Sciatic nerve (tissue), 2 donors: Measurements from ENCODE around the gene CST4. TPM values are rescaled to one million over a fixed set of nuclear protein-coding genes. Genes with fewer than 3 reads are reported as not detected.
A peak's percentile ranks its signal among the peaks of the same experiment; 100 is the strongest.
"Not testable (repeated sequence)": the region's sequence is repeated elsewhere in the genome, so short reads cannot be mapped to it uniquely, and the experiment has no call there.

ENCODE experiments used
- ATAC-seq: fragments of 200-7000 bp; cut with Tn5 transposase; one replicate; pipeline ENCODE4 v1.9.1; 2020; ENCODE audit warnings: mild to moderate bottlenecking, moderate library complexity
- DNase-seq: peaks from one replicate; pipeline ENCODE4 v3.0.0-alpha.2; 2020; ENCODE audit warnings: low spot score
- intact Hi-C: fragments of 100-400 bp; cut with DNase I; formaldehyde crosslinking; loops from one replicate; pipeline ENCODE4 v1.14.2; 2022
- total RNA-seq: library from RNA; stranded (reverse); fragmentation: NEBNext Ultra II Directional; extraction: Animal tissue kit (Norgen Biotek cat#: 25700); gene quantifications from one replicate; pipeline ENCODE4 v1.2.1, GENCODE V29; 2021
- donor health status: DM: no; HTN: no; CAD: no.
- donor health status: DM: no; HTN: no; CAD: no.

The CST4 gene
- total RNA-seq, 1 donor from 2014 or later: not detected

DNA sequence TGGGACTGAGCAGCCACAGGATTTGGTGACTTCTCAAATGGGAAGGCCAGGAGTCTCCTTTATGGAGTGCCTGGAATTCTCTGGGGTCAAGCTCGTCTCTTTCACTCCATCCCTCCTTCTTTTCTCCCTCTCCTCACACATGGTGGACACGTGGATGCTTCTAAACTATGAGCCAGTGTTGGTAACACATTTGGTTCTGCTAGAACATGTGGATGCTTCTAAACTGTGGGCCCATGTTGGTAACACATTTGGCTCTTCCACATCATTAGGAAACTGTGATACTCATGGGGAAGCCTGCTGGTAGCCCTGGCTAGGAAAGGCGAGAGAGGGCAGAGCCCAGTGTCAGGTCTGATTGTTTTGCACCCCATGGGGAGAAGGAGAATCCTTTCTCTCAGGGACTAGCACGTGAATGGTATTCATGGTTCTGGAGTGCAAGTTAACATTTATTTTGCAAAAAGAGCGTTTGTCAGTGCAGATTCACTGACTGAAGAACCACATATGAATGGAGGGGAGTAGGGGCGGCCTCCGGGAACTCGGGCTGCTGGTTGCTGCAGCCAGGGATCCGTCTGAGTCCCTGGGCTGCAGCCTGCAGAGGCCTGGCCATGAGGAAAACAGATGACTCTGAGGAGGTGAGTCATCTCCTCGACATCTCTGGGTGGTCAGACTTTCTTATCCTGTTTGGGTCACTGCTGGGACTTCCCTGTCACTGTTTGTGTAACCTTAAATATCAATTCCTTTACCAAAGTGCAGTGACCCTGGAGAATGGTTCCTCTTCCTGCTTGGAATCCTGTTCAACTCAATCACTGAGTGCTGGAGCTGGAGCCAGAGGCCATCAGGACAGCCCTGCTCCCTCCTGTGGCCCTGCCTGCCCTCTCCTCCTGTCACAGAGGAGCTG, 4.1 kb upstream of the CST4 start:
- peak; percentile 90 for ATAC-seq
- DNase-seq, intact Hi-C loops: not testable (repeated sequence)

DNA sequence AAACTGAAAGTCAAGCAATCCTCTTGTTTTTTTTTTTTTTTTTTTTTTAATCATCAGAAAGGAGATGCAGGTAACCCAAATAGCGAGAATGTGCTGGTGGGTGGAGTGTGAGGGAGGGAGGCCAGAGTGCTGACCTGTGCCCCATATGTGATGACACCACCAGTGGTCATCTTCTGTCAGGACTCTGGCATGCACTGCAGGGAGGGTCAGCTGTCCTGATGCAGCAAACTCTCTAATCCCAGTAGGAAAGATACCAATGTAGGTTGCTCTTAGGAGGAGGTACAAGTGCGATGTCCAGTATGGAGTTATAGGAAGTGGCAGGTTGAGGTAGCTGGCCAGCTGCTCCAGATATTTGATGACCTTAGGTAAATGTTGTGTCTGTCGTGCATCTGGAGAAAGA, 2.8 kb upstream of the CST4 start:
- ATAC-seq (no peak), DNase-seq (no peak)
- intact Hi-C loops: no loop called here

DNA sequence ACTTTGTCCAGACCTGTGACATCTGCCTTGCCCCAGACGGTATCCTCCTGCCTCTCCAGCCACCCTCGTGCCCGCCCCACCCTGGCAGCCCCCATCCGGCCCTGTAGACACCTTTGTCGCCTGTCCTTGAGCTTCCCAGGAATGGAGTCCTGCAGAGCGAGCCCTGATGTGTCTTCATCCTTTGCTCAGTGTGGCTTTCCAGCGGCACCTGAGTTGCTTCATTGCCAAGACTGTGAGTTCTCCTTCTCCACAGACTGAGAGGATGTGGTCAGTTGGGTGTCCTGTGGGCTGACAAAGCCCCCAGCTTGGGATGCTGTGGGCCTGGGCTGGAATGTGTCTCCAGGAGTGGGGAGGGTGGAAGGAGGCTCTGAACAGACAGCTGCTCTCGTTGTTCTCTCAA, 1.7 kb upstream of the CST4 start:
- DNase-seq: no peak

DNA sequence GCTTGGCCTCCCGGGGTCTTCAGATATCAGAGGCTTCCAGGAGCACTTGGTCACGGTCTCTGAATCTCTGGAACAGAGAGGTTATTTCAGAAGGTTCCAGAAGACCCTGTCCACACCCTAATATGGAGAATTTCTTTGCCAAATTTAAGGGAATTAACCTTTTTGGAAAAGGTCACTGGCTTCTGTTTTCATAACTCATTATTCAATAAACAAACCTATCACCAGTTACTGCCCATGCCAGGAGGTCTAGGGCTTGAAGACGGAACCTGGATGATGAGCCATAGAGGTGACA, 507 bp upstream of the CST4 start:
- intact Hi-C loops: no loop called here
- DNase-seq (no peak), ATAC-seq (no peak)

More for the DNA sequence above, 1.7 kb upstream of the CST4 start:
- no peak for ATAC-seq
- intact Hi-C loops: no loop called here

DNA sequence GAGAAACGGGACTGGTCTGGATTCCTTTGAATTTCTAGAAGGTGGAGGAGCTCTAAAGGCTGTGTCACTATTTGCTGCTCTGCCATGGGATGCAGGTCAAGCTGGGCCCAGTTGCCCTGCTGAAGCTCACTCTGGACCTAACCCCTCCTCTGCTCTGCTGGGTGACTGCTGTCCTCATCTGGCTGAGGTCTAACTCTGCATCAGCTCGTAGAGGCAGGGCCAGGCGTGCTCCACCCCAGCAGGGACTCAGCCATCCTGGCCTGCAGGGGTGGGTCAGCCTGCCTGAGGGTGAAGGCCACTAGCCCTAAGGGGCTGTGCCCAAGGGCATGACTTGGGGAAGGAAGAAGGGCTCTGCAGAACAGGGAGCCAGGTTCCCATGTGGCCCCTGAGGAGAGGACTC, 852 bp downstream of the CST4 start:
- DNase-seq: no peak
- intact Hi-C loops: no loop called here

DNA sequence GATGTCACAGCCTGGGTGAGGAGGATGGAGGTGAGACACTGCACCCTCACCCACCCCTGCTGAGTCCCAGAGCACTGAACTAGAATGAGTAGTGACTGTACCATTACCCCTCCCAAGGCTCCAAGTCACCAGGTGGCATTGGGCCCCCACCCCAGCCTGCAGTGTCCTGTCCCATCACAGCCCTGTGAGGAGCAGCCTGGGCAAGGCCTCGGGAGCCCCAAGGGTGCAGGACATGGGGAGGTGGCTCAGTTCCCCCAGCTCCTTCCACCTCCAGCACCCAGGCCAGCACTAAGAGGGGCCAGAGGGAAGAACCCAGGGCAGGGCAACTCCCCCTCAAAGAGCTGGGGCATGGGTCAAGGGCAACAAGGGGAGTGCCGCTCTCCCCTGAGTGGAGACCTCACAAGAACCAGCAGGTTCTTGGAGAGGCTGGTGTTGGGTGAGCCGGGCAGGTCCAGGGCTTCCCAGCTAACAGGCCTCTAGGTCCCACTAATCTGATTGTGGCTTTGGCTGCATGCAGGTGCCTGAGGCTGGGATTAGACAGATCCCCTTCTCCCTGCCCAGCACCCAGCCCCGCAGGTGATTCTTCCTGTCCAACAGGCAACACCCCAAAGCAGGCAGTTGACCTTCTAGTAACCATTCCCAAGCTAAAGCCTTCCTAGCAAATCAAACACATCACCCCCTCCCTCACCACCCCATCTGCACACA, 2.6 kb downstream of the CST4 start:
- no peak for ATAC-seq
- intact Hi-C loops: no loop called here
- DNase-seq: no peak

More for the DNA sequence above, 852 bp downstream of the CST4 start:
- ATAC-seq: peak; percentile 10

DNA sequence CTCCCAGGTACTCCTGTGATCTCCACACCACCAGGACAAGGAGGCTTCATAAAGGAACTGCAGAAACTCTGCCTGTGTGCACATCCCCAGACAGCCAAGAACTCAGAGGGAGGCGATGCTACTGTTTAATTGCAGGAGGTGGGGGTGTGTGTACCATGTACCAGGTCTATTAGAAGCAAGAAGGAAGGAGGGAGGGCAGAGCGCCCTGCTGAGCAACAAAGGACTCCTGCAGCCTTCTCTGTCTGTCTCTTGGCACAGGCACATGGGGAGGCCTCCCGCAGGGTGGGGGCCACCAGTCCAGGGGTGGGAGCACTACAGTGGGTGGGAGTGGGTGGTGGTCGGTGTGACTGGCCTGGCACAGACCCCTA, 3.3 kb downstream of the CST4 start:
- ATAC-seq, intact Hi-C loops, DNase-seq: not testable (repeated sequence)

DNA sequence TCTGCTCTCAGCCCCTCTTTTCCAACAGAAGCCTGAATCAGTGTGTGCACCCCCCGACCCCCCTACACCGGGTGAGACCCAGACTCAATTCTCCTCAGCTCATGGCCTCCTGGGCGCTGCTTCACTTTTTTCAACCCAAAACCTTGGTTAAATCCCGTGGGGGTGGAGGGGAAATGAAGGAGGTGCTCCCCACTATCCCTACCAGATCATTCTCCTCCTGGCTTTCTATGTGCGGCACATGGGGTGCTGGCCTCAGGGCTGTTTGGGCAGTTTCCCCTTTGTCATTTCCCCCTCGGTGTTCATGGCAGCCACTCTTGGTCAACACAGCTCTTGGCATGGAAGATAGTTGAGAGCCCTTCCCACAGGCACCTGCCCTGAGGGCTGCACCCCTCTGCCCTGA, 4.6 kb downstream of the CST4 start:
- DNase-seq (no peak), ATAC-seq (no peak)
- intact Hi-C loops: no loop called here

DNA sequence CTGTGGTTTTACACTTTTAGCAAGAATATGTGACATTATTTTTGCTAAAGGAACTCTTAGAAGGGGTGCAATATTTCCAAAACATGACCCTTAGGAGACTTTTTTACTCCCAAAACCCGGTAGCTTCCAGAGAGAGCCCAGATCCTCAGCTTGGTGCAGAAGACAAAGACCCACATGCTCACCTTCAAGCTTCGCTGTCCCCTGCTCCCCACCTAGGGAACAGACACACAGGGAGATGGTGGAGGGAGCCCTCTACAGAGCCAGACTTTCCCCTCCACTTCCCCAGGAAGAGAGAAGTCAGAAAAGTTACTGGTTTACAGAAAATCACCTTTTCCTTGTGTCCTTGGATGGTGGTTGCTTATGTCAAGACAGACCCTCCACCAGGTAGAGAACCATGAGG, 5.0 kb downstream of the CST4 start:
- intact Hi-C loops: no loop called here
- ATAC-seq (no peak), DNase-seq (no peak)

DNA sequence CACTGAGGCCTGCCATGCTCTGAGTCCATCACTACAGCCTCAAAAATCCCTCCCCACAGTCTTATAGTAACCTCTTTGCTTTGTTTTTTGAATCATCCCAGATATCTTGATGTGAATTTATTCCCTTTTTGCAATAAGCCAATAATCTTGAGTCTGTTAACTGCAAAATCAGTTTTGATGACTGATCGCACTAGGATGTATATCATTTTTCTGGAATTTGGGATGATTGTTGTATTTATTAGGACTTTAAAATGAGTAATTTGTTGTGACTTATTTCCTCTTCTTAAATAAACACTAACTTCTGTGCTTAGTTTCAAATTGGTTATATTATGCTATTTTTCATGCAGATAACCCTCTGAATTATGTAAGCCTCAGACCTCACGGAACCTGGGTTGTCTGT, 5.6 kb downstream of the CST4 start:
- no peak for ATAC-seq

DNA sequence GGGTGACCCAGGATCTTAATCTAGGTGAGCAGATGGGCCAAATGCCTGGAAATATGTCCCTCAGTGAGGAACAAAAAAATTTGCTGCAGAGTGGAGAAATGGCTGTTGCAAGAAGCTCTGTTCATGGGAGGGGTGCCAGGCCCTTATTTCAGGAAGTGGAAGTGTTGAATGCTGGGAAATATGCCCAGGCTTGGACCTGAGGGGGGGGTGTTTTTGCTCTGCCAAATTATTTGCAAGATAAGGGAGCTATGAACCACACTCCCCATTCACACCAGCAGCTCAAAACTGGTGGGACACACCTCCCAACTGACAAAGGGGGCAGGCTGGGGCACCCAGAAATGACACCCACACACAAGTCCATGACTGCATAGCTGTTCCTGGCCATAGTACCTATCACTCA, 8.7 kb downstream of the CST4 start:
- ATAC-seq (no peak), DNase-seq (no peak)
- intact Hi-C loops: no loop called here

More for the DNA sequence above, 5.6 kb downstream of the CST4 start:
- DNase-seq: no peak
- intact Hi-C loops: no loop called here

DNA sequence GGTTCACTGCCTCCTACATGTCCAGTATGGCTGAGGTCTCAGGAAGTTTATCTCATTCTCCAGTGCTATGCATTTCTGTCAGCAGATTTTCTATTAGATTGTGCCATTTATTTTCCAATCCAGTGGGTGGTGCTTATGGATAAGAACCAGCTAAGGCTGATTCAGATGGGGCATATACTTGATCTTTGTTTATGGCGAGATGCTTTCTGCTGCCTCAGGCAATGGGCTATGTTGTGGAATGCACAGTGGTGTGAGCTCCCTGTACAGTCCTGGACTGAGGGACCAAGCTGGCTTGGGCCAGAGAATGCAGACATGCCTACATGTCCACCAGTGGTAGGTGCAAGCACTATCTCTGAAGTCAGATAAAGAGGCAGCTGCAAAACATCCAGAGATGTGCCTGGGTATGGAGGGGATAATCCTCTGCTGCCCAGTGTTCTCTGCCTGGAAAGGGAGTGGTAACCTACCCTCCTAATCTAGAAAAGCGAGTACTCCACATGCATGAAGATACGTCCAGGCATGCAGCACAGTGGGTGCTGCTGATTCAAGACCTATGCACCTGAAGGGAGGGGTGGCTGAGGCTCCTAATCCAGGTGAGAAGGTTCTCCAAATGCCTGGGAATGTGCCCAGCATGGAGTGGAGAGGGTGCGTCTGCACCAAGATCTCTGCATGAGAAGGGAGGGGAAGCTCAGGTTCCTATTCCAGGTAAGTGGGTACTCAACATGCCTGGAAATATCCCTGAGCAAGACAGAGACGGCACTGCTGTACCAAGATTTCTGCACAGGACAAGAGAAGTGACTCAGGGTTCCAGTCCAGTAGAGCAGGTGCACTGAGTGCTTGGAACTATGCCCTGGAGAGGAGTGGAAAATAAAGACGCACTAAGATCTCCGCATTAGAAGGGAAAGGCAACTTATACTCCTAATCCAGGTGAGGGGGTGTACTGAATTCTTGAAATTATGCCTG, 9.4 kb downstream of the CST4 start:
- intact Hi-C loops: no loop called here

DNA sequence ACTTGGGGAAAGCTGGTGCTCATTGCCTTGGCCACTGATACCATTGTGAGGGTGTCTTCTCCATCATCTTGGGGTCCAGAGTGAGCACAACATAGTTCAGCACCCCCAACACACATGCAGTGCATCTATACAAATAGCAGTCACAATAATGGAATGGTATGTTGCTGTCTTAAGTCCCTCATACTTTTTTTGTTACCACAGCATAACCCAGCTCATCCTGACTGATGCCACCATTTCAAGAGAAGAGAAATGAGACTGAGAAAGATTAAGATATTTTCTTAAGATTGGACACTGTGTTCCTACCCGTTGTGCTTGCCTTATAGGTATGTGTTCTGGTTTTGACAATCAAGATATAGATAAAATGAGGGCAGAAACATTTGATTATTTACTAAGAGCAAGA, 15.6 kb downstream of the CST4 start:
- DNase-seq (no peak), ATAC-seq (no peak)
- intact Hi-C loops: no loop called here

More for the DNA sequence above, 9.4 kb downstream of the CST4 start:
- no peak for DNase-seq
- no peak for ATAC-seq

DNA sequence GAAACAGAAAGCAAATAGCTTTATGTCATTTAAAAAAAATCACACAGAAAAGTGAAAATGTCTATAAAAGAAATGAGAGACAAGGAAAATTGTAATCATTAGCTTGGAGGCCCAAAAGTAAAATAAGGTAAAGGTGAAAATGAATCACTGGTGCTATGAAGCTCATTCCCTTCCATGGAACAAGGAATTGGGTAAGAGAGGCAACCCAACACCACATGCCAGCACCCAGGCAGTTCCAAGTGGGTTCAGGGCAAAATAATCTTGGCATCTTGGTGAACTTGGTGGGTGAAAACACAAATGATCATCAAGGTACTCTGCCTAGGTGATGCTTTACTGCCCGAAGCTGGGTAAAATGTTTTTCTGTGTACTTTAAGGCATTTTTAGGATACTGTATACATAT, 16.7 kb downstream of the CST4 start:
- DNase-seq (no peak), ATAC-seq (no peak)
- intact Hi-C loops: no loop called here

DNA sequence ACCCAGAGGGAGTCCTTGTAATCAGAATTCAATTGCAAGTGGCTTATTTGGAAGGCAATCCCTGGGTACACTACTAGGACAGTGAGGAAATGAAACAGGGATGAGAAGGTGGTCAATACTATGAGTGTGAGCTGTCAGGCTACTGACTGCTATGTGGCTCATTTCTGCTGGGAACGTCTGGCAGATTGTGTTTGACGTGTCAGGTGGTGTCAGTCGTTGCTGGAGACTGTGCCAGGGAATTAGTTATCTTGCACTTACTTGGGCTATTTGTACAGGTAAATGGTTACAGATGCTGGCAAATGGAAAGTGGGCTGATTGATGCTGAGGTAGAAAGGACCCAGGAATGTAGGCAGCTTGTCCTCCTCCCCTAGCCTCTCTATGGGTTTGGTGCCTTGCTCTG, 17.4 kb downstream of the CST4 start:
- intact Hi-C loops: no loop called here
- ATAC-seq (no peak), DNase-seq (no peak)

DNA sequence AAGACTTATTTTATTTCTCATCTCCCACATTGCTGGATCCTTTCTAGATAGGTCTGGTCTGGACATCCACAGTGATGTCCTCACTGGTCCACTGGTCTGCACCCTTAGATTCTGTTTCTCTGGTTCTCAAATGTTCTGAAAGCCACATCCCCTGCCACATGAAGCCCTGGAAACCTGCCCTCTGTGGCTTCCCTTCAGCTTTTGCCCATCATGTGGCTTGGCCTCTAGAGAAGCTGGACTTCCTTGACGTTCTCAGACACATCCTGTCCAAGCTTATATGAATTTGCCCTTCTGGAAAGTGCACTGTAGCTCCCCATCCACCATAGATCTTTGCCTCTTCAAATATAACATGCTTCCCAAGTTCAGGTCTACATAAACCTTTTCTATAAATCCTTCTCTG, 18.5 kb downstream of the CST4 start:
- intact Hi-C loops: no loop called here
- DNase-seq (no peak), ATAC-seq (no peak)

DNA sequence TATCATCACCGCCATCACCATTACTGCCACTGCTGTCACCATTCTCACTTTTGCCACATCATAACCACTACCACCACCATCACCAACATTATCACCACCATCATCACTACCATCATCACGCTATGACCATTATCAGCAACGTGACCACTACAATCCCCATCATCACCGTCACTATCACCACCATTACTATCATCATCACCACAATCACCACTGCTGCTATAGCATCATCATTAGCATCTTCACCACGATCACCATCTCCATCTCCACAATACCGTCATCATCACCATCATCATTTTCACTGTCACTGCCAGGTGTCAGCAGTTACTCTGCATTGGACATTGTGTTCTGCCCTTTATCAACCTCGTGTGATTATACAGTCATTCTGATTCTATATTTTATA, 19.0 kb downstream of the CST4 start:
- ATAC-seq: no peak
- no peak for DNase-seq
- intact Hi-C loops: no loop called here

DNA sequence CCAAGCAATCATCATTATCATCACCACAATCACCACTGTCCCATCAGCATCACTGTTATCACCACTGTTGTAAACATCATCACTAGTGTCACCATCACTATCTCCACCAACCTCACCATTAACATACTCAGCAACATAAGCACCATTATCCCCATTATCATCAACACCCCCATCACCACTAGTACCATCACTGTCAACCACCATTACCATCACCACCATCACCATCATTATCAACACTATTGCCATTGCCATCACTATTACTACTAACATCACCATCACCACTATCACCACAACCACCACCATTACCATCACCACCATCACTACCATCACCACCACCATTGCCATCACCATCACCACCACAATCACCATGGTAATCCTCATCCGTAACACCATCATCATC, 19.5 kb downstream of the CST4 start:
- intact Hi-C loops: no loop called here
- ATAC-seq (no peak), DNase-seq (no peak)

DNA sequence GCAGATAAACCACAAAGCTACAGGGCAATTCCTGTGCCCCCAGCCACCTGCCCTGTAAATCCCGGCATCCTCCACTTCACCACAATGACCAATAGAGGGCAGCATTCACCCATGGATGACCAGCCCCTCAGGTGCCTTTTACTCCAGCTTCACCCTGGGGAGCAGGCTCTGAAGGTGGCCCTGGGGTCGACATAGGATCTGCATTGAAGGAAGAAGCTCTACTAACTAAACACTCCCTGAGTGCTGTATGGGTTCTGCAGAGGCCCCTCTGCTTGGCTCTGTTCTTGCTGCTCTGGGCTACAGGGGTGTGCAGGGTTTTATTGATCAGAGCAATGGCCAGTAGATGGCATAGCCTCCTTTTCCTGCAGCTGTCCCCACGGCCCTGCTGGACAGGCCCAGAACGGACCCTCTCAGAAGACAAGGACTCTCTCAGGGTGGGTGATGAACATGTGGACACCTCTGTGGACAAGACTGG, 20.3 kb downstream of the CST4 start:
- no peak for DNase-seq
- intact Hi-C loops: no loop called here
- ATAC-seq: peak; percentile 81
